ENCODE results near the gene USP7.
"Not testable (repeated sequence)": the region's sequence is repeated elsewhere in the genome, so short reads cannot be mapped to it uniquely, and the experiment has no call there.

Gene USP7

DNA sequence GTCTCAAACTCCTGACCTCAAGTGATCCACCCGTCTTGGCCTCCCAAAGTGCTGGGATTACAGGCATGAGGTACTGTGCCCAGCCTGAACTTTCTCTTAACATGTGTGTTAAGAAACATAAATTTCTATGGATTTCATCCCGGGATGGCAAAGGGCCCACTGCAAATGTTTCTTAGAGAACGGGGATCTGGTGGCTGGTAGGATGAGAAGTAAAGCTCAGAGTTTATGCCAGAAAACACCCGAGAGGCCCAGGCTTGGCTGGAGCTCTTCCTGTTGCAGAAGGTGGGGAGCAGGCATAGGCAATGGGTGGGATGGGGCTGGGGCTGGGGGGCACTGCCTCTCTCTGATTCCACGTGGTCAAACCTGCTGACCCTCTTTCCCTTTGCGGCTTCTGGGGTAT, 89.3 kb downstream of the USP7 start:
- no peak for FAIRE-seq

DNA sequence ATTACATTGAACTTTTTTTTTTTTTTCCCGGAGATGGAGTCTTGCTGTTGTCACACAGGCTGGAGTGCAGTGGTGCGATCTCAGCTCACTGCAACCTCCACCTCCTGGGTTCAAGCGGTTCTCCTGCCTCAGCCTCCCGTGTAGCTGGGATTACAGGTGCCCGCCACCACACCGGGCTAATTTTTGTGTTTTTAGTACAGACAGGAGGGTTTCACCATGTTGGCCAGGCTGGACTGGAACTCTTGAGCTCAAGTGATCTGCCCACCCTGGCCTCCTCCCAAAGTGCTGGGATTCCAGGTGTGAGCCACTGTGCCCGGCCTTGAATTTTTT, 89.9 kb downstream of the USP7 start:
- not testable (repeated sequence) for FAIRE-seq

DNA sequence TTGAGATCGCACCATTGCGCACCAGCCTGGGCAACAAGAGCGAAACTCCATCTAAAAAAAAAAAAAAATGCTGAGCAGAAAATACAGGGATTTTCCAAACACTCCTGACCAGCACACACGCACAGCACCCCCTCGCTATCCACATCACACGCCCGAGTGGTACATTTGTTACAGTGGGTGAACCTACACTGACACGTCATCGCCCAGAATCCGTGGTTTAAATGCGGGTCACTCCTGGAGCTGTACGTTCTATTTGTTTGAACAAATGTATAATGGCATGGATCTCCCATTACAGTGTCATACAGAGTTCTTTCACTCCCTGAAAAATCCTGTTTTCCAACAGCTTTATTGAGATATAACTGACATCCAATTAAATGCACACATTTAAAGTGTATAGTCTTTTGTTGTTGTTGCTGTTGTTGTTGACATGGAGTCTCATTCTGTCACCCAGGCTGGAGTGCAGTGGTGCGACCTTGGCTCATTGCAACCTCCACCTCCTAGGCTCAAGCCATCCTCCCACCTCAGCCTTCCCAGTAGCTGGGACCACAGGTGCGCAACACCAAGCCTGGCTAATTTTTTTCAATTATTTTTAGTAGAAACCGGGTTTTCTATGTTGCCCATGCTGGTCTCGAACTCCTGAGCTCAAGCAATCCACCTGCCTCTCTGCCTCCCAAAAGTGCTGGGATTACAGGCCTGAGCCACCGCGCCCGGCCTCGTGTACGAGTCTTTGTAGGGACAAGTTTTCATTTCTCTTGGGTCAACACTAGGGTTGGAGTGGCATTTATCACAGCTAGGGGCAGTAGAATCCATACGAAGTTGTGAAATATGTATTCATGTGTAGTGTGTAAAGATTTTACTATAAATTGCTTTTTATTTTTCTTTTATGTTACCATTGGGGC, 90.5 kb downstream of the USP7 start:
- no peak for FAIRE-seq

- FAIRE-seq, result no peak
Measured at GRCh38 chr16:8872071-8872470, 91.6 kb downstream of the USP7 start.

DNA sequence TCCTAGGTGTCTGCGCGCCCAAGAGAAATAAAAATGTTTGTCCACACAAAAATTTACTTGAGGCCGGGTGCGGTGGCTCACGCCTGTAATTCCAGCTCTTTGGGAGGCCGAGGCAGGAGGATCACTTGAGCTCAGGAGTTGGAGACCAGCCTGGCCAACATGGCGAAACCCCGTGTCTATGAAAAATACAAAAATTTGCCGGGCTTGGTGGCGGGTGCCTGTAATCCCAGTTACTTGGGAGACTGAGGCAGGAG, 93.8 kb downstream of the USP7 start:
- not testable (repeated sequence) for FAIRE-seq

DNA sequence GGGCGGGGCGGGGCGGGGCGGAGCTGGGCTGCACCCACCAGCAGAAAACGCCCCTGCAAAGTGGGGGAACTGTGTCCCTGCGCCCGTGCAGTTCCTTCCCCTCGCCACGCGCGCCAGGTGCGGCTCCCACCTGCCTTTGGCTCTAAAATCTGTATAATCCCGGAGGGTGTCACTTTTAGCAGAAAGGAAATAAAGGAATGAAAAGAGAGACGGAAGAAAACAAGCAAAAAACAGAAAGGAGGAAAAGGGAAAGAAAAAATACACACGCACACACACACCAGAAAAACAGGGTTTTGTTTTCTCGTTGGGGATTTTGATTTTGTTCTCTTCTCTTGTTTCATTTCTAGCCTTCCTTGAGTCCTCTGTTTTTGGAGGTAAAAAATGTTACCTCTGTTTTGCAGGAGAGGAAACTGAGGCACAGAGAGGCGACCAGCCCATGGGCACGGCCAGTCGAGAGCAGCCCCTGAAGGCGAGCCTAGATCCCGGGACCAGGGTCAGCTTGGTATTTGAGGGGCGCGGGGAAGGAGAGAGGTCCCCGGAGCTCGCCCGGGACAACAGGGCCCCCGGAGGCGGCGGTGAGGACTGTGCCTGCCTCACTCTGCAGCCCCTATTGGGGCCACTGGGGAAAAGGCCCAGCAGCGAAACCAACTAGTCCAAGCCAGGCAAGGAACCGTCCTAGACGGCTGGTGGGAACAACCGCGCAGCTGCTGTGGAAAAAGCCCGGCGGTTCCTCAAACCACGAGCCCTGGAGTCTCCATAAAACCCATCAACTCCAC, 94.3 kb downstream of the USP7 start:
- no peak for FAIRE-seq

- FAIRE-seq, result no peak
Measured at GRCh38 chr16:8868416-8869211, 95.1 kb downstream of the USP7 start, which contains the start of gene CARHSP1. TSS of gene CARHSP1 (minus strand) at chr16:8869006. CDS start at chr16:8859328, 9,678 bp downstream.

DNA sequence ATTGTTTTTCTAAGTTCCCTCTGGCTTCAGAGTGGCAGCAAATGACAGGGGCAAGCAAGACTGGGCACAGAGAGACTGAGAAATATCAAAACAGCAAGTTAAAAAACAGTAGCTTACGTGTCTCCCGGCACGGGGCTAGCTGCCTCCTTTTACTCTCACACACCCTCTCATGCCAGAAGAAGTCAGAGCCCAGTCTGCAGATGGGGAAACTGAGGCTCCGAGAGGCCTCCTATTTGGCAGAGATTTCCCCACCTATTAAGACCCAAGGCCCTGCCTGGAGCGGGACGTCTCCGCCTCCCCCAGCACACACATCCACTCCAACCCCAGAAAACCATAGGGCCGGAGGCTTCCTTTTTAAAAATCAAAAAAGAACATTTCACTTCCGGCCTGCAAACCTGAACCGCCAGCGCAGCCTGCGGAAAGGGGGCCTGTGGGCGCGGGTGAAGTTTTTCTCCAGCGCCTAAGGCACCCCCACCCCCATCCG, 95.7 kb downstream of the USP7 start:
- FAIRE-seq, result no peak

GRCh38 chr16:8867216-8867931, 96.3 kb downstream of the USP7 start:
- no peak for FAIRE-seq

- no peak for FAIRE-seq
Measured at GRCh38 chr16:8866884-8867215, 96.9 kb downstream of the USP7 start.

- FAIRE-seq, result no peak
Measured at GRCh38 chr16:8866118-8866883, 97.4 kb downstream of the USP7 start.

DNA sequence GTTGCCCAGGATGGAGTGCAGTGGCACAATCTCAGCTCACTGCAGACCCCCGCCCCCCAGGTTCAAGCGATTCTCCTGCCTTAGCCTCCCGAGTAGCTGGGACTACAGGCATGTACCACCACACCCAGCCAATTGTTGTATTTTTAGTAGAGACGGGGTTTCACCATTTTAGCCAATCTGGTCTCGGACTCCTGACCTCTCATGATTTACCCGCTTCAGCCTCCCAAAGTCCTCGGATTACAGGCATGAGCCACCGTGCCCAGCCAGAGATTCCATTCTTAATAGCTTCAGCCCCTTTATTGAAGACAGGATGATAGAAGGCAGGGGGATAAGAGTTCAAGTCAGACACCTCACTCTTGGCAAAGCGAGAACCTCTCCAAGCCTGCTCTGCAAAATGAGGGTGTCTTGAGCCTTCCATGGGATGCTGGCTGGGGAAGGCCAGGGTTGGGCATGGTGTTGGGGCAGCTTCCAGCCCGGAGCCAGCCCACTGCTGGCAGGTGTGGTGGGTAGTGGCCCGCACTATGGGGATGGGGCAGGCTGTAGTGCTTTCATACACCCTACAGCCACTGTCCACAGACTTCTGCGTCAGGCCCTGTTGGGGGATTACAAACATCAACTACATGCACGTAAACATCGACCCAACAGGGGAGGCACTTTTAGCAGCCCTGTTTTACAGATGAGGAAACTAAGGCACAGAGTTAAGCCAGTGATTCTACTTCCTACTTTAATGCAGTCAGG, 98.4 kb downstream of the USP7 start:
- no peak for FAIRE-seq

DNA sequence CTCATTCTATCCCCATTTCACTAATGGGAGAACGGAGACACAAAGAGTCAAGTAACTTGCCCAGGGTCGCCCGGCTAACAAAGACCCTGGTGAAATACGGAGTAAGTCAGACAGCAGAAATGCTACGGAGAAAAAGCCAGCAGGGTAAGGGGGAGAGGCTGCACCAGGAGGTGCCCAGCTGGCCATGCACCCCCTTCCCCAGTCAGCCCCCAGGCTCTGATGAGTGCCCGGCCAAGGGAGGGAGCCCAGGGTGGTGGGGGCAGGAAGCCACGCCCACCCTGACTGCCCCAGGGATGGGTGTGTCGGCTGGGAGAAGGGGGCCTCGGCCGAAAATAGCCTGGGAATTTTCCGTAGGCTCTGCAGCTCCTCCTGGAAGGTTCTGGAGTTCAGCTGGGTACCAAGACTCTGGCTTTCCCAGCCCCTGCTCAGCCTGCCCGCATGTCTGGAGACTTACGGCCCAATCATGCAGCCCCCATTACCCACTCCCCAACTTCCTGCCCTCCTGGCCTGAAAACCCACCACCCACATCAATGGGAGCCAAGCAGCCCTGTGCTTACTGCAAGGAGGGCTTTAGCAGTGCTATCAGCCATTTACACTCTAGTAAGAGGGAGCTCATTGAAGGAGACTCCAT, 99.1 kb downstream of the USP7 start:
- no peak for FAIRE-seq

DNA sequence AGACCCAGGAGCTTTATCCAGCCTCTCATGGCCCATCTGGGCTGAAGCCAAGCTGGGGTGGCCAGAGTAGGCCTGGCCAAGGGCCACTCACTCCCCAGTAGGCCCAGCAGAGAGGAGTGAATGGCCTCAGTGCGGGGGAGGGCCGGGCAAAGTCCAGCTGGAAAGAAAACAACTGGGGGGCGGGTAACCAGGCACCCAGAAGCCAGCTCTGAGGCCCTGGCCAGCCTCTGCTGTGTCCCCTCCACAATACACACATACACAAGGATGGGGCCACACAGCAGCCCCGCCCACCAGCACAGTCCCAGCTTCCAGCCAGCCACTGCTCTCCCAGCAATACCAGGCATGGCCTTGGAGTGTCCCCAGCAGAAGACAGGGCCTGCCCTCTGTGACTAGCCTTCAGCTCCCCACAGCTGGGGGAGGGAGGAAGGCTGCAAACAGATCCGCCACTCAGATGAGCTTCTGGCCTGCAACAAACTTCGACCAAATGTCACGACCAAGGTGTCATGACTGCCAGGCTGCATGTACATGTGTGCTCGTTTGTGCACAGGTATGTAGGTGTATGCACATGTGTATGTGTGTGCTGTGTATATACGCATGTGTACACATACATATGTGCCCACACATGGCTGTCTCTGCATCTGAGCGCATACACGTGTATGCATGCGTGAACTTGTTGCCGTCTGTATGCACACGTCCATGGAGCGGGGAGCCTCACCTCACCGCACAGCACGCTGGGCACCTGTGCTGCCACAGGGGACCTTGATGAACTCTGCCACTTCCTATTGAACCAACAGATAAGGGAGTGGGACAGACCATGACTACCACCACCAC, 99.9 kb downstream of the USP7 start:
- no peak for FAIRE-seq

DNA sequence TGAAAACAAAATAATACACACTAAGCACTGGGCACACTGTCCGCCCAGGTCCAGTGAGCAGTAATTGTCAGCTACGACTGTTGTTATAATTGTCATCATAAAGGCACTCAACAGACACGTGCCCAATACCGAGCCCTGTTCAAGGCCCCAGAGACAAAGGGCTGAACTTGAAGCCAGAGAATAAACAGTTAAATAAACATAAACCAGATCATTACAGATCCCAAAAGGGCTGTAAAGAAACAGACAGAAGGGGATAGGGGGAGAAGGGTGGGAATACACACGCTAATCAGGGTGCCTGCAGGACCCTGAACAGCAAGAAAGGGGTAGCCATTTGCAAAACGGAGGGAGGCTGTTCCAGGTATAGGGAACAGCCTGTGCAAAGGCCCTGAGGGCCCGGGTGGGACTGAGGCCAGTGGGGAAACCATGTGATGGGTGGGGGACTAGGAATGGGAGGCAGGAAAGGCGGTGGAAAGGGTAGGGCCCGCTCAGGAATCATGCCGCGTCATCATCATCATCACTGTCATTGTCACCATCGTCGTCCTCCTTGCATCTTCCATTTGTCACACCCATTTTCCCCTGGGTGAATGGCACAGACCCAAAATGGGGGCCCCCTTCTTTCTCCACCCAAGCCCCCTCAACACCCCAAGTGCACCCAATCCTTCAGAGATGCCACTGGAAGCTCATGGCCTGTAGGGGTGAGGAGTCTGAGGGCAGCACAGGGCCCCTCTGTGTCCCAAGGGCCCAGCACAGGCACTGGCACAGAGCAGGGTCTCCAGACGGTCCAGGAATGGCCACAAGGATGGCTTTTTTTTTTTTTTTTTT, 101.2 kb downstream of the USP7 start:
- no peak for FAIRE-seq

DNA sequence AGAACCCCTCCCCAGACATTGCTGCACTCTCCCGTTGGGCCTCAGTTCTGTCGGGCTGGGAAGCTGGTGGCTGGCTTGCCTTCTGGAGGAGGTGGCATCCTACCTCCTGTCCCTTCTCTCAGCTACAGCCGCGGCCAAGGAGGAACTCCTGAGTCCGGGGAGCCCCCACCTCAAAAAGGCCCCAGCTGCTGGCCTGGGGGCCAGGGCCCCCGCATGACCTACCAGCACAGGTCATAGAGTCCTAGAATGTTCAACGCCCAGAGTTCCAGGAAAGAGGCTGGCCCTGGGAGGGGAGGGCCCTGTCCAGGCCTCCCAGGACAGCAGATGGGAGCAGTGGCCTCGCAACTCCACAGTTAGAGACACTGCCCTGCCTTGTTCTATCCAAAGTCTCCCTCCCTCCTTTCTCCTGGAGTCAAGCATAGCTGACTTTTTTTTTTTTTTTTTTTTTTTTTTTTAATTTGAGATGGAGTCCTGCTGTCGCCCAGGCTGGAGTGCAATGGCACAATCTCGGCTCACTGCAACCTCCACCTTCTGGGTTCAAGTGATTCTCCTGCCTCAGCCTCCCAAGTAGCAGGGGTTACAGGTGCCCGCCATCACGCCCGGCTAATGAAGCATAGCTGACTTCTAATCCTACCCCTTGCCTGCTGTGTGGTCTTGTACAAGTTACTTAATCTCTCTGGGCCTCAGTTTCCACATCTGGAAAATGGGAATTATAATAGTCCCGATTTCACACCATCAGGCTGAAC, 102.0 kb downstream of the USP7 start:
- FAIRE-seq, result no peak

GRCh38 chr16:8859913-8860881, 103.5 kb downstream of the USP7 start:
- FAIRE-seq, result no peak
